ENCODE data around the gene ORM1.

ORM1 gene

DNA sequence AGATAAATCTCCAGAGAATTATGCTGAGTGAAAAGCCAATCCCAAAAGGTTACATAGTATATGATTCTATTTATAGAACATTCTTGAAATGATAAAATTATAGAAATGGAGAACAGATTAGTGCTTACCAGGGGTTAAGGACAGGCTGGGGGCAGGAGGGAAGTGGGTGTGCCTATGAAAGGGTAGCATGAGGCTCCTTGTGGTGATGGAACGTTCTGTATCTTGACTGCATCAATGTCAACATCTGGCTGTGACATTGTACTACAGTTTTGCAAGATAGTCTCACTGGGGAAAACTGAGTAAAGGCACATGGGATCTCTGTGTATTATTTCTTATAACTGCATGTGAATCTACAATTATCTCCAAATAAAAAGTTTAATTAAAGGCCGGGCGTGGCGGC is 29.0 kb downstream of the ORM1 start:
- in situ Hi-C loops (cut with MboI; ENCODE audit: low pct_unique_long_range_greater_than_20kb, low sequenced_read_pairs) = no loop called here
- DNase-seq = no peak

DNA sequence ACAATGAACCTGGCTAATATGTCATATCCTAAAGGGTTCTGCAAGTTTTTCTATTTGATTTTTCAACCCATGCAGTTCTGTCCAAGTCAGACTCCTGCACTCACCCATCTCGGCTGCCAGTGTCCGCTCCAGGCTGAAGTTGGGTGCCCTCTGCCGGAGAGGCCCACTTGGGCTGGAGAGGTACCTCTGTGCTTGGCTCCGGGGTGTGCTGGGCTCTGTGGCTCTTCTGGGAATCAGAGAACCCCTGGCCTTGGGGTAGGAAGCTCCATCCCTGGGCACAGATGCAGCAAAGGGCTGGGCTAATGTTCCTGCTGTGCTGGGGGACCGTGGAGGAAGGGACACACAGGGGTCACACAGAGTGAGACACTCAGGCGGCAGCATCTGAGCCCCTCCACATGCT is 32.9 kb downstream of the ORM1 start:
- in situ Hi-C loops (cut with MboI; ENCODE audit: low pct_unique_long_range_greater_than_20kb, low sequenced_read_pairs) = no loop called here

DNA sequence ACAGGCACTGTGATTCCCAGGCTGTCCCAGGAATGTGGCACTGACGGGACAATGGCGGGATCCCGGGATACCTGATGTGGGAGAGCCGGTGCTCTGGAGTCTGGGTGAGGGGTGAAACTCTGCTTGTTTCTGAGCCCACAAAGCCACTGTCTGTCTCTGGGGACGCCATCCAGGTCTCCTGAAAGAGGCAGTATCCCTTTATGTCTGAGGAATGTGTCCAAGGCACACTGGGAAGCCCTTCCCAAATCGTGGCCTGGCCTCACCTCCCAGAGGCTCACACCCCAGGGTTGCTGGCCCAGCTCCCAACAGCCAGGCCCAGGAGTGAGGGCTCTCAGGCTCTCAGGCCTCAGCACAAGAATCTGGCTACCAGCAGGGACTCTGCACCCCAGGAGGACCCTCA is 33.9 kb downstream of the ORM1 start:
- in situ Hi-C loops (cut with MboI; ENCODE audit: low pct_unique_long_range_greater_than_20kb, low sequenced_read_pairs) = no loop called here
- DNase-seq = no peak

More for the DNA sequence above, 32.9 kb downstream of the ORM1 start:
- no peak for DNase-seq

DNA sequence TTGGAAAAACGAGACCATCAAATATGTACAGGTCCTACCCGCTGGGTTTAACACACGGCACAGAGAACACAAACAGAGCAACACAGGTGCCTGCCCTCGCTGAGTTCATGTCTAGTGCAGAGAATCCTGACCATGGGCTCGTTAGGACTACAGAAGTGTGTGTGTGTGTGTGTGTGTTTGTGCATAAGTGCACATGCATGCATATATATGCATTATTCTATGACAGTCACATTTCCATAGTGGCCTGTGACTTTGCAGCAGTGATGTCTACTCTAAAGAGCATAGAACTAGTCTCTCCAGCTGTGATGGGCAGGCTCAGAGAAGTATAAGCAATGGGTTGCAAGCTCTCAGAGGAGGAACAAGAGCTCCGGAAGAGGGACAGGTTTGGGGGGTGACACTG is 34.5 kb downstream of the ORM1 start:
- DNase-seq = no peak
- in situ Hi-C loops (cut with MboI; ENCODE audit: low pct_unique_long_range_greater_than_20kb, low sequenced_read_pairs) = no loop called here

DNA sequence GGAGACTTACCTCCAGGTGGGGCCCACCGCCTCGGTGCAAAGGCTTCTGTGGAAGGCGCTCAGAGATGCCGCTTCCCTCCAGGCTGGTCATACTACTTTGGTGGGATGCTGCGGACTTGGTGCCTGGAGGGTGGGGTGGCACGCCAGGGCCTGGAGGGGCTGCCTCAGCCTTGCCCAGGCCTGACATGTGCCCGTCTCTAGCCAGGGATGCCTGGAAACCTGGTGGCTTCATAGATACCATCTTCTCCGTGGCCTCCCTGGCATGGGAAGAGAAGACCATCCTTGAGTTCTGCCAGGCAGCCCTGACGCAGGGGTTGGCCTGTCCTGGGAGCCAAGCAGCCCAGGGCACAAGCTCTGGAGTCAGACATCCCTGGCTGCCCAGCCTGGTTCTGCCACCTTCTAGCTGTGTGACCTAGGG is 35.0 kb downstream of the ORM1 start:
- in situ Hi-C loops (cut with MboI; ENCODE audit: low pct_unique_long_range_greater_than_20kb, low sequenced_read_pairs) = no loop called here
- no peak for DNase-seq

DNA sequence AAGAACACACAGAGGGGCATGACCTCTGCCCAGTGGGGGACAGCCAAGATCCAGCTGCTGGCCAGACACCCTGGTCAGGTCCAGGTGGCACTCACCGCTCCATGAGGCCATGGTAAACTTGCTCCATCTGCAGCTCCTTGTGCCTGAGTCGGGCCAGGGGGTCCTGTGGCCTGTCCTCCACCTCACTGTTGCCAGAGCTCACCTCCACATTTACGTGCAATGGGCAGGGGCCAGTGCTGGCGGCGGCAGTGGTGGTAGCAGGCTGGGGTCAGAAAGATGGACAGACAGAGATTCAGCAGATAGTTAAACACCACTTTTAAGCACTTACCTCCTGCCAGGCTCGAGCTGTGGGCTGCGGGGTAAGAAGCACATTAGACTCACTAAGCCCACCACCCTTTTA is 36.9 kb downstream of the ORM1 start:
- DNase-seq = no peak
- in situ Hi-C loops (cut with MboI; ENCODE audit: low pct_unique_long_range_greater_than_20kb, low sequenced_read_pairs) = no loop called here

DNA sequence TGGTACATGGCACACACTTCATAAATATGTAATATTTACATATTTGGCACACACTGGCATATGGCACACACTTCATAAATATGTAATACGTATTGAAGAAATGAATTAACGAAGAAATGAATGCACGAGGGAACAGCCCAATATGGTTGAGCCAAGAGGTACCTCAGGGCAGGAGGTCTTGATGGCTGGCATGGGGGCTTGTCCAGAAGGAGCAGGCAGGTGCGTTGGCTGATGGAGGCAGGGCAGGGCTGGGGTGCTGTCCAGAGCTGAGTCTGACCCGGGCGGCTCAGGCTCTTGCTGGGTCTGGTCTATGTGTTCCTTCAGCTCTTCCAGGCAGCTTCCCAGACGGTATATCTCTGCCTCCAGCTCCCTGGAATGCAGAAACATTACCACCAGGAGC is 38.6 kb downstream of the ORM1 start:
- no peak for DNase-seq
- in situ Hi-C loops (cut with MboI; ENCODE audit: low pct_unique_long_range_greater_than_20kb, low sequenced_read_pairs) = no loop called here

DNA sequence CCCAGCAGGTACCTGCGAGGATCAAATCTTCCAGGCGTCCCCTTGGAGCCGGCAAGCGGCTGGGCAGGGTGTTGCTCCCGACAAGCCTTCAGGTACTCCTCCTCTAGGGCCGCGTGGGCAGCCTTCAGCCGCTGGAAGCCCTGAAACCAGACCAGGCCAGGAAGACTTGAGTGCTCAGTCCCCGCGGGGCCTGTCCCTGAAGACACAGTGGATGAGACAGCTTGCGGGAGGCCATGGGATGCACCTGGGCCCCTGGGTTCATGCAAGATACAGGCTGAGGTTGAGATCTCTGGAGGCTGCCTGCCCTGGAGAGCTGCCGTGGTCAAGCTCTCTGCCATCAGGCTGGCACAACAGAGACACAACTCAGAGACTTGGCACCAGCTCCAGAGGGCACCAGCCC is 39.5 kb downstream of the ORM1 start:
- in situ Hi-C loops (cut with MboI; ENCODE audit: low pct_unique_long_range_greater_than_20kb, low sequenced_read_pairs) = no loop called here
- no peak for DNase-seq

DNA sequence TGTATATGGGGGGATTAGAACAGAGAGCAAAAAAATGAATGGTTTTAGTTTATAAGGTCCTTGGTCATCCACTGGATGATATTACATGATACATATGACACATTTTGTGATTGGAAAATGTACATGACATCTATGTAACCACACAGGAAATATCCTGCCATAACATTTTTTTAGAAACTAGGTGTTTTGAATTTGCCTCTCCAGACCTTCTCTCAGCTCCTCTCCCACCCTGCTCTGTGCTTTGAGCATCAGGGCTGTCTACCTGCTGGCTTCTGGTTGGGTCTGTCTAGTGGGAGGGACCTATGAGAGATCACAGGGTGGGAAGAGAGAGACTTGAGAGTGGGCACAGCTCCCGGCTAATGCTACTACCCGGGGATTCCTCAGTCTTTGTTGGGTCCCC is 40.5 kb downstream of the ORM1 start:
- in situ Hi-C loops (cut with MboI; ENCODE audit: low pct_unique_long_range_greater_than_20kb, low sequenced_read_pairs) = no loop called here
- DNase-seq = no peak

DNA sequence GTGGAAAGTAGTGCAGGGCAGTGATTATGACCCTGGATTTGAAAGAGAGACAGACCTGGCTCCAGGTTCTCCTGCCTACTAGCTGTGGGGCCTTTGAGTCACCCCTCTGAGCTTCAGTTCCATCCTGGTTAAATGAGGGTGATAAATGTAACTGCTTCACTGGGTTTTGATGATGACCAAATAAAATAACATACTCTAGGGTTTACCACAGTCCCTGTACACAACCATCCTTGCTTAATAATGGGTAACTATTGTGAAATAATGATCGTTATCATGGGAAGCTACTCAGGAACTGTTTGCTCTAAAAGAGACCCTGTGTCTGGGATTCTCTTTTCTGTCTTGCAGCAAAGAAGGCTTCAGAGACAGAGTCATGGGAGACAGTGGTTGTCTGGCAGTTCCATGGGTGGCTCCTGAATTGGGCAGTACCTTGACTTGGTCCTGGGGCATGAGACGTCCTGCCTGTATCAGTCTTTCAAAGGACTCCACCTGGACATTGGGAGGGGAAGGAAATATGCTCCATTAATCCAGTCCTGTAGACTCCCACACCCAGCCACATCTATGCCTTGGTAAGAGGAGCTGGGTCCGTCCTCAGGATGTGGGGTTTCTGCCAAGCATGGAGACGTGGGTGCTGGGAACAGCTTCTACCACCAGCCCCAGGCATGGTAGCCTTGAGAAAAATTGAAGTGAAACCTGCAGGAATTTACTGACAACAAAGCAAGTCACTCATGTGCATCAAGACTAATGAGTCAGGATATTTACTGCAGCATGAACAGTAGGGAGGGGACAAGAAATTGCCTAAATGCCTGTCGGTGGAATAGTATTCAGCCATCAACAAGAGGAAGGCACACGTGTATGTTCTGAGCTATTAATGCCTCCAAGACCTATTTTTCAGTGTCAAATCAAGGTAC is 41.5 kb downstream of the ORM1 start:
- in situ Hi-C loops (cut with MboI; ENCODE audit: low pct_unique_long_range_greater_than_20kb, low sequenced_read_pairs) = no loop called here
- DNase-seq = no peak

DNA sequence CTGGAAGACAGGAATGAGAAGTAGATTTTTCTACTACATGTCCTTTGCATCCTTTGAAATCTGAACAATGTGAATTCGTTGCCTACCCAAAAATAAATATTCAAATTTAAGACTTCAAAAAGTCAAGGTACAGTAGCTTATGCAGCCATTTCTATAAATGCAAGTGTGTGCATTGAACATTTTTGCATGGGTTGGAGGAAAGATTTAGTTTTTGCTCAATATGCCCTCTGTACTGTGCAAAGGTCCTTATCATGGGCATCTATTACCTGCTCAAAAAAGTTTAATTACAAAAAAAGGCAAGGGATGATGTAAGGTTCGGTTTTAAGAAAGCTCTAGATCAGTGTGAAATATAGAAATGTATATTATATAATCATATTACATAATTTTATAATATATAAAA is 42.3 kb downstream of the ORM1 start:
- in situ Hi-C loops (cut with MboI; ENCODE audit: low pct_unique_long_range_greater_than_20kb, low sequenced_read_pairs) = no loop called here
- no peak for DNase-seq

DNA sequence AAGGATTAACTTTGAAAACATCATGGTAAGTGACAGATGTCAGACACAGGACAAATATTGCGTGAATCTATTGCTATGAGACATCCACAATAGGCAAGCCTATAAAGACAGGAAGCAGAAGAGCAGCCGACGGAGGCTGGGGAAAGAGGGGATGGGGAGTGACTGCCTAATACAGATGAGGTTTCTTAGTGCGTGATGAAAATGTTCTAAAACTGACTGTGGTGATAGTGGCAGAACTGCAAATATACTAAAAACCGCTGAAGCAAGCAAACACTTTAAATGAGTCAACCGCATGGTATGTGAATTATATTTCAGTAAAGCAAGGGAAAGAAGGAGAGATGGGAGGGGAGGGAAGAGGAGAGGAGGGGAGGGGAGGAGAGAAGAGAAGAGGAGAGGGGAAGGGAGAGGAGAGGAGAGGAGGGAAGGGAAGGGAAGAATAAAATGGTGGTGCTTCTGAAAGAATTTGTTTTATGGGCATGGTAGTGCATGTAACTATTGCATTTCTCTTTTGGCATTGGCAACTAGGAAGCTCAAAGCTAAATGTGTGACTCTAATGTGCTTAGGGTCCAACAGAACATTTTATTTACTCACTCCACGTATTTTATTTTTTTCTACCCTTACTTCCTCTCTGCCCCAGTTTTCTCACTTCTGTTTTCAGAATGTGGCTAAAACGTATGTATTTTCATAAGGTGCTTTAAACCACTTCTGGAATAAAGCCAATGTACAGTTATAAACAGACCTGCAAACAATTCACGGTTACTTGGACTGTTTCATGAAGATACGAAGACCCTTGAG is 43.6 kb downstream of the ORM1 start:
- peak; percentile 65 for DNase-seq
- in situ Hi-C loops (cut with MboI; ENCODE audit: low pct_unique_long_range_greater_than_20kb, low sequenced_read_pairs) = no loop called here

DNA sequence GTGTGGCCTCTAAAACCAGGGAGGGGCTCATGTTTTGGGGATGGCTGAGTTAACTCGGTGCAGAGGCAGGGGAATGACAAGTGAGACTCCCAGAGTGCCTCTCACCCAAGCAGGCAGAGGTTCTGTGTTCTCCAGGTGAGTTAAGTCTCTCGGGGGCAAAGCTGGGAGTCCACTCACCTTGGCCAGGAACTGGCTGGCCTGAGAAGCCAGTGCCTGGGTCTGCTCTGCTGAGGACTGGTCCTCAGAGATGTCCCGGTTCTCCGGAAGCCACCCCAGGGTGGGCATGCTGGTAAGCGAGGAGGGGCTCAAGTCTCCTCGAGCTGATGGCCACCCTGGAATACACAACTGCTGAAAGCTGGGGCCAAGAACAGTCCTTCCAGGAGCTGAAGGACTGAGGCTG is 44.5 kb downstream of the ORM1 start:
- no peak for DNase-seq
- in situ Hi-C loops (cut with MboI; ENCODE audit: low pct_unique_long_range_greater_than_20kb, low sequenced_read_pairs) = no loop called here

DNA sequence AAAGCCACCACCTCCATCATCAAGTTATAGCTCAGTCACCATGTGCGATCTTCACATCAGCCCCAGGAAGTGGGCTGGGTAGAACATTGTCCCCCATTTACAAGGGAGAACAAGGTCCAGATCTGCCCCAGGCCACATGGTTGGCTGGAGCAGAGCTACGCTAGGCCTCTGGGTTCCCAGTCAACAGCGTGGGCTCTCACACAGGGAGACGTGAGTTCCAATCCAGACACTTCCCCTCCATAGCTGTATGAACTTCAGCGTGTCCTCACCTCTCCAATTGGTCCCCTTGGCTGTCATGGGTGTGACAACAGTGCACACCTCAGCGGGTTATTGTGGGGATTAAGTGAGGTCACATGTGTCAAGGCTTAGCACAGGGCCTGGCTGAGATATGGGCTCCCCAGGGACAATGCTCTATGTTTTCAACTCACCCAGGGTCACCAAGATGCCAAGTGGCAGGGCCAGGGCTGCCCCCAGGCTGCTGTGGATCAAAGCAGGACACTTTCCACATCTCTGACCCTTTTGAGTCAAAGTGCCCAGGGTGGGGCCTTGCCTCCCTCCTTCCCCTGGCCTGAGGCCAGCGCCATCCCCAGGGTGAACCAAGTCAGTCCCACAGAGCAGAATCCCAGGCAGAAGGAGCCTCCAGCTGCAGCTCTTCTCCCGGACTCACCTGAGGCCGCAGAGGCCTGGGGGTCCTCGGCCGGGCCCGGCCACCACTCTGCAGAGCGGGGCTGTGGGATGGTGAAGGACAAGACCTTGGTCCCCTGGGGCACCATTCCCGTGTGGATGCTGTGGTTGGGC is 45.1 kb downstream of the ORM1 start:
- in situ Hi-C loops (cut with MboI; ENCODE audit: low pct_unique_long_range_greater_than_20kb, low sequenced_read_pairs) = no loop called here
- no peak for DNase-seq

DNA sequence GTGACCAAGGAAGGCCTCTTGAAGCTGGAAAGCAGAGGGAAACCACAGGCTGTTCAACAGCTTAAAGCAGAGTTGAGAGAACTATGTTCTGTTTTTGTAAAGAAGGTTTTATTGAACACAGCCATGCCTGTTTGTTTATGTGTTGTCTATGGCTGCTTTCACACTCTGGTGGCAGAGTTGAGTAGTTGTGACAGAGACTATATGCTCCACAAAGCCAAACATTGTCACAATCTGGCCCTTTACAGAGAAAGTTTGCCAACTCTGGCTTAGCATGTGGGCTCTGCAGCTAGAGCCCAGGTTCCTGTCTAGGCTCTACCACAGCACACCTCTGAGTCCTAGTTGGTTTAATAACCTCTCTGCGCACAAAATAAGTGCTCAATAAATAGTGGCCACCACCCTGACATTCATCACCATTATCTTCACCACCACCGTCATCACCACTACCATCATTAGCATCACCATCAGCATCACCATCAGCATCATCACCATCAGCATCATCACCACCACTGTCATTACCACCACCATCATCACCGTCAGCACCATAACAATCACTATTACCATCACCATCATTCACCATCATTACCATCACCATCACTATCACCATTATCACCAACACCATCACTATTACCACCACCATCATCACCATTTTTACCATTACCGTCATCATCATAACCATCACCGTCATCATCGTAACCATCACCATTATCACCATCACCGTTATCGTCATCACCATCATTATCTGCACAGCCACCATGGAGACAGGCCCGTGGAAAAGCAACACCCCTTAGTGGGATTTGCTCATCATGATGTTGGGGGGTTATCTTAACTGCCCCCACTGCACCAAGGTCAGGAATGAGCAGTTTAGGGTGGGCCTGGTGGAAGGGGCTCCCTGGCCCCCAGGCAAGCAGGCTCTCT is 46.6 kb downstream of the ORM1 start:
- in situ Hi-C loops (cut with MboI; ENCODE audit: low pct_unique_long_range_greater_than_20kb, low sequenced_read_pairs) = no loop called here
- no peak for DNase-seq

DNA sequence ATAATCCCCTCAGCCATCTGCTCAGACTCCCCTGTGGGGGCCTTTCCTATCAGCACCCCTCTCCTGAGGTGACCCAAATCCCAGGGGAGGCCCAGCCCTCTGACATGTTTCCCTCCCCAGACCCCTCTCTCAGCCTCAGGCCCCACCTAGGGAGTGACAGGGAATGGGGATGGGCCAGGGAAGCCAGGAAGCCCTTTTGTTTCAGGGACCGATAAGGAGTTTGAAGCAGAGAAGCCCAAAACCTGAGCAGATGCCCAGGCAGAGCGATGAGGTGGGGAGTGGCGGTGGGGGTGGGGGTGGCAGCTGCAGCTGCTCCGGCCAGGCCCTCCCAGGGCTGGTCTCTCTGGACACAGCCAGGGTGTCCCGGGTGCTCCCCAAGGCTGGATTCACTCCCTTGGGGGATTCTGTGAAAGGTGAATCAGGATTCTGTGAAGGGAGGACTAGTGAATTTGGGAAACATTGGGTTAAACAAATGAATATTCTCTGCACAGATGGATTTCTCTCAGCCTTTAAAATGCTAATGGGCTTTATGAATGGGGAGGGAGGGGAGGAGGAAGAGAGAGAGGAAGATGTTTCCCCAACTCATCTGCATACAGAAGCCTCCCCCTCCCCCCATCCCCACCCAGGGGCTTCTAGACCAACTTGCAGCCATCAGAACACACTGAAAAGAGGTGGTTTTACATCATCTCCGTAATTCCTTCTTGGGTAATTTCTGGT is 47.5 kb downstream of the ORM1 start:
- no peak for DNase-seq
- in situ Hi-C loops (cut with MboI; ENCODE audit: low pct_unique_long_range_greater_than_20kb, low sequenced_read_pairs) = no loop called here

DNA sequence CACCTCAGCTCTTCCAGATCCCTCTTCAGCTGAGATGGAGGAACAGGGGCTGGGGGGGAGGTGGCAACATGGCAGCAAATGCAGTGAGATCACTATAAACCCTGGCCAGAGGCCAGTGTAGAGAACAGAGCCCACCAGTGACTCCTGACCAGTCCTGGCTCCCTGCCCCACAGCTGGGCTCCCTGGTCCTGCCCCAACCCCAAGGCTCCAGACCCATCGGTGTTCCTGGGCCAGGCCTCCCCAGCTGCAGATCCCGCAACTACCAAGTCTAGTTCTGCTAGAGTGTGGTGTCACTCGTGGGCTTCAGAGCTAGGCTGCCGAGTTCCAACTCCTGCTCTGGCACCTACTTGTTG is 48.0 kb downstream of the ORM1 start:
- in situ Hi-C loops (cut with MboI; ENCODE audit: low pct_unique_long_range_greater_than_20kb, low sequenced_read_pairs) = no loop called here
- no peak for DNase-seq

DNA sequence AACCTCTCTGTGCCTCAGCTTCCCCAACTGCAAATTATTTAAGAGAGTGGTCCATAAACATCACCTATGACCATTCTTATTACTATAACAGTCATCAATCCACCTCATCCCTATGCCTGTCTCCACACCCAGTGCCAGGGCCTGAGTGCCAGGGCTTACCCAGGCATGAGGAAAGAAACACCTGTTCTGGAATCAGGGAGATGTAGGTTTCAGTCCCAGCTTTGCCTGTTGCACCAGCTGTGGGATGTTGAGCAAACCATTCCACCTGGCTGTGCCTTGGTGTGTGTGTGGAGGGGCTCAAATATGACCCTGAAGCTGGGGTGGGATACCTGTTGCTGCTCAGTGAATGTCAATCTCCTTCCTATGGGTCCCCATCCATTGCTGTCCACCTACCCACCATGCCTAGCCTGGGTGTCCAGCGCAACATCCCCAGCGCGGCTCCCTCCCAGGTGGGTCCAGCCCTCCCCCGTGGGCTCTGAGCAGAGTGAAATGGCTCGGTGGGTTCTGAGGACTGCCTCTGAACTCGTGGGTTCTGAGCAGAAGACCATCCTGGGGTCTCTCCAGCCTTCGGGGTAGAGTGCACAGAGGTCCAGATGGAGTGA is 48.5 kb downstream of the ORM1 start:
- in situ Hi-C loops (cut with MboI; ENCODE audit: low pct_unique_long_range_greater_than_20kb, low sequenced_read_pairs) = no loop called here
- no peak for DNase-seq

Data from KBM-7 (cell line).